Left kidney (tissue), 2 donors: Measurements from ENCODE around the gene SLC38A2. TPM values are rescaled to one million over a fixed set of nuclear protein-coding genes. Genes with fewer than 3 reads are reported as not detected.

Experiments
- DNase-seq: peaks from one replicate; pipeline ENCODE4 v3.0.0-alpha.2; 2013
- polyA plus RNA-seq: library from polyadenylated mRNA; unstranded; fragments of 120-200 nt; gene quantifications from one replicate; pipeline ENCODE4 v1.2.1, GENCODE V29; 2013; ENCODE audit not compliant: insufficient read length

The SLC38A2 gene
- polyA plus RNA-seq, 1 donor: 239 TPM

DNA sequence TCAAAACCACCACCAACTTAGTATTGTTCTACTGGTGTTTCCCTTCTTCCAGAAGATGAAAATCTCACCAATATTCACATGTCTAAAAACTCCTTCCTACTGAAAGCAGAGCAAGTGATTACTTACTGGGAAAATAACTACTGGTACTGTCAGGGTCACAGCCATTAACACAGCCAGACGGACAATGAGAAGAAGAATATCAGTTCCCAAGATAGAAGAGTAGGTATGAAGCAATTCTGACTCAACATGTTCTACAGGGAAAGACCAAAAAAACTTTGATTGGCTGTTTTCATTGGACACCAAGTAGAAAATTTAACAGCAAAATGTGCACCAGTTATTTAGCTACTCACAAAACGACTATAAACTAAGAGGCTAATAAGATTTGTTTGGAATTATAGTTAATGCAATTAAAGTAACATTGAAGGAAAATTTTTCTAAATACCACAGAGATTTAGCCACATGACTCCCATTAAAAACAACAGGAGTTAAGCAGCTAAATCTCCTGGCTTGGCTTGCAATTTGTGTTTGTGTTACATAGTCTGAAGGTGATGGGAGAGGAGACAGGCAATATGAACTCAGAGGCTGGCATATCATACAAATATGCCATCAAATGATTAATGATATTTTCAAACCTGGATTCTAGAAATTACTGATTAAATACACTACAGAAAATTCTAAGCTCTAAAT is 9.5 kb downstream of the SLC38A2 start:
- DNase-seq: no peak

DNA sequence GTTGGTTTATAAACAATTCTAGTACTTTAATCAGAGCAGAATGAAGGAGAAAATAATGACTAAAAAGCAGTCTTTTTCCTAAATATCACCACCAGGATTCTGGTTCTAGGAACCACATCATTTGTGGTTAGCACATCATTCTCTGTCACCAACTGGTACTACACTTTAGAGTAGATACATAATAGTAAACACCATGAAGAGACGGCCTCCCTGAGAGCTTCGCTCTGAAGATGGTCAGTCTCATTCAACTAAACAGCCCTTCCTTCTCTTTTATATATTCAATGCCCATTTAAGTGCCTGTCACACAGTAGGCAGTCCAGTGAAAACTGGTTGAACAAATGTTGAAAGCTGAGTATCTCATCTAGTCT is 10.9 kb downstream of the SLC38A2 start:
- DNase-seq: no peak

DNA sequence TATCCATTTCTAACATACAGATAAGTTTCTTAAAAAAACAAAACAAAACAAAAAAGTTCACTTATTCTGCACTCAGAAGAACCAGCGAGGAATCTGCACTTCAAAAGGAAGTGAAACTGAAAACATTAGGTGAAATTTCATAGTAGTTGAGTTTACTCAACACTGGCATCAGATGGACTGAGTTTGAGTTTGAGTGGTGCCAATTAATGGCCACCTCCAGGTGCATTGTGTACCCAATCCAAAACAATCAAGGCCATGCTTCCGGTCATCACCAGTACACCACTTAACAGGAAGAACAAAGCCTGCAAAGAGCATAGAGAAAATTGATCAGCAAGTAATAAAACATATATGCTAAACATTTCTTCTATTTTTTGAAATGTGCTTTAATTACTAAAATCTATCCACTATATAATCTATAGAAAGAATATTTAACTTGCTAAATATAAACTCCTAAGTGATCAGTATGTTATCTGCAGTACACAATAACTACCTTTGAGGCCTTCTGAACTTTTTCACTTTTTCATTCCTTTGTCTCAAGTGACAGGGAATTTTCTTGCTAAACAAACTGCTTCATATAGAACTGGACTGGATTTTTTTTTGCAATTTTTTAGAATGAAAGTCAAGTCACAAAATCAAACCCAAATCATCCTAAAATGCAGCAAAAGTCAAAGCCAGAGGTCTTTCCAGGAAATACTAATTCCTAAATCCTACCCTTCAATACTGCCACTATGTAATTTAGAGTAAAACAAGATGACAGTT is 11.5 kb downstream of the SLC38A2 start:
- no peak for DNase-seq

DNA sequence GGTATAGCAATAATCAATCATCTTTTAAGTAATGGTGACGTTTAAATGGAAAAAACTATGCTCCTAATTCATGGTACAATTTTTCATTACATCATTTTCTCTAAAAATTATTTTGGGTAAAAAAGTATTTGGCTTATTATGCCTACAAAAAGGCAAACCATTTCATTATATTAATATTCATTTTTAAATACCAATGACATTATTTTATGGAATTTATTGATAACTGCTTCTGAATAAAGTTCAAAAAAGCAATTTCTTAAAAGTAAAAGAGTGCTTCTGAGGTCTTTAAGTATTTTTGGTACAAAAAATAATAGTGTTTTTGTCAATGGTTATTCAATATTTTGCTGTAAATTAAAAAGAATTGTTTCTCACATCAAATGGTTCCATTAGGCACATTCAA is 12.2 kb downstream of the SLC38A2 start:
- no peak for DNase-seq

DNA sequence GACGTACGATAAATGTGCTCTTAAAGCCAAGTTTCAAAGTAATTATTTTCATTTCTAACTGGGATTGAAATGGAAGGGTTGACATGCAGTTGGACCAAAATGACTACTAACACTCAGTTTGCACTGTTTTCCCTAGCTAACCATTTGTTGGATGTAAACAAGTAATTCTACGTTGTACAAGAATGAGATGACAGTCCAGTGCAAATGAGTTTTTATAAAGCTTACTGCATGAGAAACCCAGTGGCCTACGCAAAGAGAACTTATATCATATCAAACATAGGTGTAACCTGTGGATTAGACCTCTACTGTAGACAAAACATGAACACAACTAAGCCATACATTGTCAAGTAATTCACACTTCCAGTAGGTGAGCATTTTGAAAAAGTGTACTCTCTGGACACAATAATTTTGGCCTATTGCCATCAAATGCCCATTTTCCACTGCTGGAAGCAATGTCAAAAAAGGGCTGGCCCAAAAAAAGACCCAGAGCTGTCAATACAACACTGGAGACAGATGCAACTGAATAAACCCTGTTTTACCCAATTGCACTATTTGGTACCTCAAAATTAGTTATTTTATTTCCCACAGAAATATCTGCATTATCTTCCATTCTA is 12.8 kb downstream of the SLC38A2 start:
- no peak for DNase-seq

DNA sequence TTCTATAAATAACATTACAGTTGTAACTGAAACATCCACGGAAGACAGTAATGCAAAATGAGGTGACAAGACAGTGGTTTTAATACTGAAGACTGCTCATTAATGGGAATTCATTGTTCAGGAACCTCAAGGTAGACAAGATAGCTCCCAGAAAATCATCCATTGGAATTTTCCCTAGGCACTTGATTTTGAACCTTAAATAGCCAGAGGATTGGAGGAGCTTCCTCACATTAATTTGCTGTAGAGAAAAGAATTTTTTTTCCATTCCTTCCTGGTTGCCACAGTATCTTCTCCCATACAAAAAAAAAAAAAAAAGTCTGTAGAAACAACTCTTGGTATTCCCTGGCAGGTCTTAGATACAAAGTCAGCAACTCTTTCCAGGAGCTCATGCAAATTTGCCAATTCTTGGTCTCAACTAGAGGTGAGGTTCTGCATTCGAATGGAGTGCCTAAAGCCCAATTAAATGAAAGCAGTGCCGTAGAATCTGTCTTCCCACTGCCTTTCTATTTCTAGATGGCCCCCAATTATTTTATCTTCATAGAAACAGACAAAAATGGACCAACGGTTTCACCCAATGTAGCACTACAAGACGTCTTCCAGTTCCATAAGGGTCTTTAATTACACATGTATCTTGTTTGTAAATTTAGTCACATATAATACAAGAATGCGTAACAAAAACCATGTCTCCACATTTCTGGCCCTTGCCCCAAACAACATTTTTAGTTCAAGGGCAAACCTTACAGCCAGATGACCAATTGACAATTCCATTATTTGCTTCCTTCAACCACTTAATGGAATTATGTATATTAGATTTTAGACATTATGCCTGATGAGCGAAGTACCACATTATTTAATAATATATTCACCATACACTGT is 13.5 kb downstream of the SLC38A2 start:
- DNase-seq: no peak

DNA sequence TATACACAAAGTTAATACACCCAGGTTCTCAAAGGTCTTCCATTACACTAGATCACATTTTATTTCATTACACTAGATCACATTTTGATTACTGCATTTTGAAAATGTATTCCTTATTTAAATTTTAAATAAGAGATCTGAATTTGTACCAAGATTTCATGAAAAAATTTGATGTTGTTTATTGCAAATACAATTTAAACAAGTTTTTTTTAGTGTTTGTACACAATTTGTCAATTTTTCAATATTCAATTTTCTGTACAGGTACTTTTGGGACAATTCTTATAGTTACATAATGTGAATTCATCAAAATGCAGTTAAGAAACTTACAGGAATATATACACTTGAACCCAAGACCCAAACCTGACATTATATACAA is 14.3 kb downstream of the SLC38A2 start:
- no peak for DNase-seq

DNA sequence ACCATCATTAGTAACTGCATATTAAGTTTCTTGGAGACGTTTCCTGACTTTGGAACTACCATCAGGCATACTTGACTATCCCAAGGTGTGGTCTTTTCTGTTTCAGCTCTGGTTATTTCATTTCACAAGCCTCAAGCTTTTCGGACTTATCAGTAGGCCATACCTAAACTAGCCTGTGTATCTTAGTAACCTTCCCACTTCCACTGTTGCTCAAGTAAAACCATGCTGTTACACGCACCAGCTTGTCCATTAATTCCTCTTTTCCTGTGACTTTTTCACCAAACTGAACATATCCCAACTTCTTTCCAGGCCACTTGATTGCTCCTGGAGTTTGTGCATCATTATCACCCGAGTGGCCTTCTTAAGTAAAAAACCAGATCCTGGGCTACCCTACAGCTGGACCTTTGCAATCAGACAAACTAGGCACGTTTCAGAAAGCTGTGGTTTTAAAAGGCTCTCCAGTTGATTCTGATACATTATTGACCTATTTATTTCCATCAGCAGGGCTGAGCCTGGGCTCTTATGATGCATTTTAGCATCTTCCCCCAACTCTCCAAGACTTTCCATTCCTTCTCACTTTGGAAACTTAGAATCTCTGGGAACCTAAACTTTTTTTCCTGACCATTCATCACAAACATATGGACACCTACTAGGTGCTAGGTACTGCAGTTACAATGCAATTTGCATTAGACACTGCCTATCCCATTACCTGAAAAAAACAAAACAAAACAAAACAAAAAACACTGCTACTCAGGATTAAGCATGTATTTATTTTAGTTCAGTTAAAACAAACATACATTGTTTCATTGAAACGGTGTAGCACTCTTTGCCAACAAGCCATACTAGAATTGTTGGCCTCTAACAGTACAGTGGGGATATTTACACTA is 14.9 kb downstream of the SLC38A2 start:
- no peak for DNase-seq

DNA sequence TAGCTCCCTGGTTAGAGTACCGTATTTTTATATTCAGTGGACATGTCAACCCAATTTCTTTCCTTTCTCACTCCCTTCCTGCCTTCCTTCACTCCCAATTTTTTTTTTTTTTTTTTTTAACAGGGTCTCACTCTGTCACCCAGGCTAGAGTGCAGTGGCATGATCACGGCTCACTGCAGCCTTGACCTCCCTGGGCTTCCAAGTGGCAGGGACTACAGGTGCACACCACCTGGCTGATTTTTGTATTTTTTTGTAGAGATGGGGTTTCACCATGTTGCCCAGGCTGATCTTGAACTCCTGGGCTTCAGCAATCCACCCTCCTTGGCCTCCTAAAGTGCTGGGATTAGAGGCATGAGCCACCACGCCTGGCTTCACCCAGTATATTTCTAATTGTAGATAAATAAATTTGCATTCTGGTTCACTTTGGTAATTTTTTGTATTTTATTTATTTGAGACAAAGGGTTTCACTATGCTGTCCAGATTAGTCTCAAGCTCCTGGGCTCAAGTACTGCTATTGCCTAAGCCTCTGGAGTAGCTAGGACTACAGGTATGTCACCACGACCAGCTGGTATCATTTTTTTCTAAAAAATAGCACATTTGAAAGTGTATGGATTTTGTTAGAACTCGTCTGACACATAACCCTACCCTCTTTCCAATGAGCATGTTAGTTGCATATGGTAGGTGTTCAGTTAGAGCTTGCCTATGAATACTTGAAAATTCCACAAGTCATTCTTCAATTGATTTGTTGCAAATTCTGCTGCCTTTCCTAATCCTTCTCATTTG is 15.7 kb downstream of the SLC38A2 start:
- no peak for DNase-seq

DNA sequence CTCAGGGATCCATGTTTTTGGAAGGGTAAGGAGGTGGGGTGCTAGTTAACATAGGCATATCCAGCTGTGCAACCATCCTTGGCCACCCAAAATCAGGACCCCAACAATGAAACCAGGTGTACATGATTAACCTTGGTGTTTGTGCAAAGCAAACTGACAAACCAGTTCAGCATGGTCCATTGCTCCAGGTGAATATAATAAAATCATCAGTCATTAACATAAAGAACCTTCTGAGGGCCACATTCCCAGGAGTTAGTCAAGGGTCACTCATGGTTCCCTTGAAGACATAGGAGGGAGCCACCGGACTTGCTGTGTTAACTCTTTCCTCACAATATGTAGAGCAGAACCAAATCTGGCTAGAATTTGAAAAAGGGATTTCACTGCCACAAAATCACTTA is 17.8 kb downstream of the SLC38A2 start:
- DNase-seq: no peak

DNA sequence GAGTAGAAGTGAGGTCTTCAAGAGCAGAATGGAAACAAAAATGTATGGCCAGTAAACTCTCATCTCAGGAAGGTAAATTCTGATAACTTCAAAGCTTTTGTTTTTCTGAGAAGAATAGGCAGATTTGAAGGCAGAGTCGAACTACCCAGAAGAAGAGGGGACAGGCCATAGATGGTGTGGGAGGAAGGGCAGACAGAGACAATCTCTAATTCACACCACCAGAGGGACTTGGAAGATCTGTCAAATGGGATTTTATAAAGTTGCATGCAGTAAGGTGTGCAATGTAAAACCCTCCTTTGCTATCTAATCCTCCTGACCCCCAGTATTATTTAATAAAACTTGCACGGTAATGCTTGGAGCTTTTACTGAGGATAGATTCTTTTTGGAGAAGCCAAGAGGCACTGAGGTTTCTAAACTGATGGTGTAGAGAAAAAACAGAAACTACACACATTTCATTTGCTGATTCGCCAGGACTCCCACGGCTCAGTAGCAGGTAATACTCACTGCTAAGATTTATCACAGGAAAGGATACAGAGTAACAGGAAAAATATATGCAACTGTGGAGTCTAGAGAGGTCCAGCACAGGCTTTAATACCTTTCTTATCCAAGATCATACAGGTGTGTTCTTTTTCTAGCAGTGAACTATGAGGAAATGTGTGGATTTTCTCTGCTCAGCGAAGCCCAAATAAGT is 18.3 kb downstream of the SLC38A2 start:
- DNase-seq: no peak

DNA sequence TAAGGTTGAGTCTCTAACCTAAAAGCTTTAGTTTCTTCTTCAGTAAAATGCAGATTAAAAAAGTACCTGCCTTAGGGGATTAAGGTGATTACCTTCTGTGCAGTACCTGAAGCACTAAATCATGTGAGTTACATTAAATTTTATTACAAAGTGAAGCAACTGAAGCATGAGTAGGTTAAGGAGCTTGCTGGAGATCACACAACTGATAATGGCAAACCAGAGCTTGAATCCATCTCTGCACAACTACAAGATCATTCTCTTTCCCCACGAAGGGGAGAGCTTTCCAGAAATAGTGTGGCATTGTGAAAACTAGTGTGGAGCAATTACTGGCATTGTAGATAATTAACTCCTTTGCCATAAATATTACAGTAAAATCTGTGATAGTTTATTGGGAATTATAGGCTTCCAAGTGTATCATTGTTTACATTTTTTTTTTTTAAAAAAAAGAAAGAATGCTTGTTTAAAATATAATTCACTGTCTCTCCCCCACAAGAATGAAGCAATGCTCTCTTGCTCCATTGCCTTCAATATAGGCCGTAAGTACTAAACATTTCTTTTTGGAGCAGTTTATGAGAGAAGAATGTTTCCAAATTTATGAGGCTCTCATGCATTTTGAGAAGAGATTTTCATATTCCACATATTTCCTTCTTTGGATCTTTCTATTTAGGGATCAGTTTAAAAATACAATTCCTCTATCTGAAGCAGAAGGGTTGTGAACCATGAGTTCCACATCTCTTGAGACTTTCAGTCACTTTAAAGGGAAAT is 20.5 kb downstream of the SLC38A2 start:
- DNase-seq: no peak

DNA sequence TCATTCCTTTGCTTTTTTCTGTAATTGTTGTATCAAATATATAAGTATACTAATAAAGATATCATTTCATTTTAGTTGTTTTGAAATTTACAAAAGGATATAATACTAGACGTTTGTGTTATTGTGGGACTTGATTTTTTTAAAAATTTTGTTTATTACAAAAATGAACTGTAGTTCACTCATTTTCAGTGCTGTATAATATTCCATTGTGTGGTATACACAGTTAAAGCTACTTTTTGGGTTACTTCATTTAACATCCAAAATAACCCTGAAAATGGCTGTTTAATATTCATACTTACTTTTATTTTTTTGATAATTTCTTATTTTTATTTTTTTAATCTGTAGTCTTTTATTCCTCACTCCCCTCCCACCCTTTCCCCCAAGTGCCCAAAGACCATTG is 21.4 kb downstream of the SLC38A2 start:
- DNase-seq: no peak

DNA sequence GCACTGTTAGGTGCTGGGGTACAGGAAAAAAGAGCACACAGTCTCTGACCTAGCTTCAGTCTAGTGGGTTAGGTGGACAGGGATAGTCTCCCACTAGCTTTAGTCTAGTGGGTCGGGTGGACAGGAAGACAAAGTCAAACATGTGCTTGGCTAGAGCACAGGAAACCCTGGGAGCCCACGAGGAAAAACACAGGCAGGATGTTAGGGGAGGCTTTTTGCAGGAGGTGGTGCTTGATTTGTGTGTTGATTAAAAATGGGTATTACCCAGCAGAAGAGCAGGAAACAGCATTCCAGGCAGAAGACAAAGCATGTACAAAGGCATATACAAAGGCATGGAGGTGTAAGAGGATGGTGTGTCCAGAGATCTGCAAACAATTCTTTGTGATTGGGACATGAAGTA is 23.3 kb downstream of the SLC38A2 start:
- no peak for DNase-seq

DNA sequence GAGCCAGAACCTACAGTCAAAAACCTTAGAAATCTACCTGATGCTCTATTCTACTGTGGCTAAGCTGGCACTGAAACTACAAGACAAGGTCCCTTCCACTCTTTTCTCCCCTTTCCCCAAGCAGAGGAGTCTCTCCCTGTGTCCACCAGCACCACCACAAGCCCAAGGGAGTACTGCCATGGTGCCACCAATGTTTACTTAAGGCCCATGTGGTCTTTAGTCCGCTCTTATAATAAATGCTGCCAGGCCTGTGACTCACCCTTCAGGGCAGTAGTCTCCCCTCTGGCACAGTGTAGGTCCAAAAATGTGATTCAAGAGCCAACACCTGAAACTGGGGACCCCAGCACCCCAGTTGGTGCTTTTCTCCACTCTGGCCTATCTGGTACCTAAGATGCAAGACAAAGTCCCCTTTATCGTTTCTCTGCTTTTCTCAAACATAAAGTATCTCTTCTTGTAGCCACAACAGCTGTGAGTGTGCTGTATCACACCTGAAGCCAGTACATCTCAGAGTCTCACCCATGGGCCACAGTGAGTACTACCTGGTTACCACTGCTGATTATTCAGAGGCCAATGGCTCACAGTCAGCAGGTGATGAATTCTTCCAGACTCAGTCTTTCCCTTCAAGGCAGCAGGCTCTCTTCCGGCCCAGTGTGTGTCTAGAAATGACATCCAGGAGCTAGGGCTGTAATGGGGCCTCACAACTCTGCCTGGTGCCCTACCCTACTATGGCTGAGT is 29.3 kb downstream of the SLC38A2 start:
- no peak for DNase-seq

DNA sequence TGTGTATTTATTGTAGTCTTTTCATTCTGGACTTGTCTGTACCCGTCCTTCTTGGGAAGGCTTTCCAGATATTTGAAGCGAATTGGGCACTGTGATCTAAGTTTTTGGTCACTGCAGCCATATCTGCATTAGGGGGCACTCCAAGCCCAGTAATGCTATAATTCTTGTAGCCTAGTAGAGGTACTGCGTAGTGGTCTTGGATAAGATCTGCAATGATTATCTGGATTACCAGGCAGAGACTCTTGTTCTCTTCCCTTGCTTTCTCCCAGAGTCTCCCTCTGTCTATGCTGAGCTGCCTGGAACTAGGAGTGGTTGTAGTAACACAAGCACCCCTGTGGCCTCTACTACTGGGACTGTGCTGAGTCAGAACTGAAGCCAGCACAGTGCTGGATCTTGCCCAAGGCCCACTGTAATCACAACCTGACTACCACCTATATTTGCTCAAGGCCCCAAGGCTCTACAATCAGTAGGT is 30.0 kb downstream of the SLC38A2 start:
- no peak for DNase-seq

DNA sequence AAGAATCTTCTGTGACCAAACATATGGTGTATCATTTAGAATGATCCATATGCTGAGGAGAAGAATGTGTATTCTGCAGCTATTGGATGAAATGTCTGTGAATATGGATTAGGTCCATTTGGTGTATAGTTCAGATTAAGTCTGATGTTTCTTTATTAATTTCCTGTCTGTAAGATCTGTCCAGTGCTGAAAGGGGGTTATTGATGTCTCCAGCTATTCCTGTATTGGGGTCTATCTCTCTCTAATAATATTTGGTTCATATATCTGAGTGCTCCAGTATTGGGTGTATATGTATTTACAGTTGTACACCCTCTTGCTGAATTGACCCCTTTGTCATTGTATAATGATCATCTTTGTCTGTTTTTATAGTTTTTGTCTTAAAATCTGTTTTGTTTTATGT is 33.5 kb downstream of the SLC38A2 start:
- DNase-seq: no peak

DNA sequence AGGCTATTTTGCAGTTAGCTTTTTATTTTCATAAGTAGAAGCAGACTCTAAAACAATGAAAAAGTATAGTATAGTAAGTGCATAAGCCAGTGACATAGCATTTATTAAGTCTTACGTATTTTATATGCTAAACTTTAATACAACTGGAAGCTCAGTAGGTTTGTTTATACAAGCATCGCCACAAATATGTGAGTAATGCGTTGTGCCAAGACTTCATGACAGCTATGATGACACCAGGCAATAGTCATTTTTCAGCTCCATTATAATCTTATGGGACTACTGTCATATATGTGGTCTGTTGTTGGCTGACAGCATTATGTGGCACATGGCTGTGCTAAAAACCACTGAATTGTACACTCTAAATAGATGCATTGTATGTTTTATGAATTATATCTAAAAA is 40.3 kb downstream of the SLC38A2 start:
- no peak for DNase-seq
